CD4-positive, alpha-beta T cell treated with Interleukin-6 for 4 hours (primary cell): ENCODE data around the gene RNASE7.
A peak's percentile ranks its signal among the peaks of the same experiment; 100 is the strongest.

Experiments
- DNase-seq: peaks from one replicate; pipeline ENCODE4 v3.0.0-alpha.2; 2020; ENCODE audit warnings: mixed read lengths

RNASE7 gene

DNA sequence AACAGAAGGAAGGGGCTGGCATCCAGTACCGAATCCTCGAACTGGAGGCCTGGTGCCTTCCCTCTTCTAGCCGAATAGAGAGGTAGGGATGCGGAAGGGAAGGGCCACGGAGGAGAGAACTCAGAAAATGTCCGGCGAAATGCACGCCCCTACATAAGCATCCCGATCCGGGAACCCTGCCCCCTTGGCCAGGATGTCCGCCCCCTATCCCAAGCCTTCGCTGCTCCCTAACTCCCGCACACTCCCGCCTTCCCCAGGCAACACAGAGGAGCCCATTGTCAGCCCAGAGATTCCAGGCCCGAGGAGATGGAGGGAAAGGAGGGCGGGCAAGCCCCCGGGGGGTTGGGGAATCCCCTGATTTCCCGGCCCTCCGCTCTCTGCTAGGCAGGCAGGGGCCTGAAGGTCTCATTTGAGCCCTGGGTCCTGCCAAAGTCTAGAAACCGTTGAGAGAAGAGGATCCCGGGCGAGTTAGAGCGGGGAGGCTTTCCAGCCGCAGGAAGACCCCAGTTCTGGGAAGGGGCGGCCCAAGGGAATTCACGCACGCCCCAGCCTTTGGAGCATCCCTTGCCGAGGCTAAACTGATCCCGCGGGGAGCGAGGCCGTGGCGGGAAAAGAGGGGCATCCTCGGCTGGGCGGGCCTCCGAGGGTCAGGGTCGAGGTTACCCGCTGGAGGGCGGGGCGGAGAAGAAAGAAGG is 27.4 kb downstream of the RNASE7 start:
- DNase-seq: no peak

GRCh38 chr14:21070083-21070609 is 28.0 kb downstream of the RNASE7 start, which contains the start of gene ARHGEF40:
Gene ARHGEF40 (plus strand): TSS chr14:21070304. CDS start chr14:21070397, 93 bp downstream.
- peak; percentile 35 for DNase-seq

DNA sequence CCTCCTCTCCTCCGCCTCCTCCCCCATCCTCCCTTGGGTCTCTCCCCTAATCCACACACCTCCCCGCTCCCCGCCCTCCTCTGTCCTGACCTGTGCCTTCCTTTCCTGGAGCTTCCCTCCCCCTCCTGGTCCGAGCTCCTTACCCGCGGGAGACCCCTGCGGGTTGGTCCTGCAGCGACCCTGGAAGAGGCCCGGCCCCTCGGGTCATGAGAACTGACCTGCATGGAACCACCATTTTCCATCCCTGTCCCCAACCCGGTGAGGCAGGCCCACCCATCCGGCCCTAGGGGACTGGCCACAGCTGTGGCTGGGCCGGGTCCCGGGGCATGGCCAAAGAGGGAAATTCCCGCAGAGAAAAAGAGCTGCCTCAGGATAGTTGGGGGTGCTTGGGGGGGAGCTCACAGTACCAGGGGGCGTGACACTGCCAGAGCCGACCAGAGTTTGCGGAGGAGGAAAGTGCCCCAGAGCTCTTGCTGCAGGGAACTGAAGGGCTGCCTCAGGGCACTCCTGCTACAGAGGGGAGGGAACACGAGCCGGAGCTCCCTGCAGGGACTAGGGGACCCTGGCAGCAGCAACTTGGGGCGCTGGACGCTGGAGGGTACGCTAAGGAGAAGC is 28.6 kb downstream of the RNASE7 start:
- peak; percentile 5 for DNase-seq

DNA sequence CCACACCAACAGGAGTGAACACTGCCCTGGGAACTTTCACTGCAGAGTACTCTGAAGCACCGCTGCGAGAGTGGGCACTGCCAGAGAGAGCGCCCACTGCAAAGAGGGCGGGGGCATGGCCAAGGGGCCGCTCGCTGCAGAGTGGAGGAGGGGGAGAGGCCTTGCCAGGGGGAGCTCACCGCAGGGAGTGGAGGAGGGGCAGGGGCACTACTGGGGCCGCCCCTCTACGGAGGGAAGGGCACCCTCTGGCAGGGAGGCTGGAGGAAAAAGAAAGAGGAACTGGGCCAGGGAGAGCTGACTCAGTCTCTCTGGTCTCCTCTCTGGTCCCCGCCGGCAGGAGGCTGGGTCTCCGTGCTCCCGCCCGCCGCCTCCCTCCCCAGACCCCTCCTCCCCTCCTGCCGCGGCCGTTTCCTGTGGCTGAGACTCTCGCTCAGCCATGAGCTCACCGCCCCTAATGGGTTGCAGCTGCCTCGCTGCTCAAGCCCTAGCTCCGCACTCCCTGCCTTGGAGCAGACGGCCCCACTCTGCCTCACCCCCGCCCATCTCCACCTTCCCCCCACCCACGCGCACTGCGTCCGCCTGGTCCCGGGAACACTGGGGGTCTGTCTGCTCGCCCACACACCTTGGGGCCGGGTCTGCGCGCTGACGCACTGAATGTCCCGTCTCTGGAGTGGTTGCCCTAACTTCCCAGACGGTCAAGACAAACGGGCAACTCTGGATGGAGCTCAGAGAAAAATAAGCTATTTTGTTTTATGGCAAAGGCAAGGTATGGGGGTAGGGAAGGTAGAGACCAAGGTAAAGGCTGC is 29.3 kb downstream of the RNASE7 start:
- DNase-seq: peak; percentile 69

DNA sequence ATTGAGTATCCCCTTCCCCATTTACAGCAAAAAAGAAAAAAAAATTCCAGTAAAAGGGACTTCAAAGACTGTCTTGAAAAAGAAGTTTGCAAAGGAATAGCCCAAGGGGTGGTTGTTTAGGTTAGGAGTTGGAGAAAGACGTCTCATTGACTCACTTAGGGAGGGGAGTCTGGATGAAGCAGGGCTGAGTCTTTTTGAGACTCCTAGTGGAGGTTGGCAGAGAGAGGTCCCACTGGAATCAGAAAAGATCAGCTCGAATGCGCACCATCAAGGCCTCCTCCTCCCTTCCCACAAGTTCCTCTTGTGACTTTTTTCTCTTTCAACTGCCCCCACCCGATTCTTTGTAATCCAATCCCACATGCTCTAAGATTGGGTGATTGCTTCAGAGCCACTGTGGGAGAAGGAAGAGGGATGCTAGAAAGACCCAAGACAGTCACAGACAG is 29.9 kb downstream of the RNASE7 start:
- no peak for DNase-seq

DNA sequence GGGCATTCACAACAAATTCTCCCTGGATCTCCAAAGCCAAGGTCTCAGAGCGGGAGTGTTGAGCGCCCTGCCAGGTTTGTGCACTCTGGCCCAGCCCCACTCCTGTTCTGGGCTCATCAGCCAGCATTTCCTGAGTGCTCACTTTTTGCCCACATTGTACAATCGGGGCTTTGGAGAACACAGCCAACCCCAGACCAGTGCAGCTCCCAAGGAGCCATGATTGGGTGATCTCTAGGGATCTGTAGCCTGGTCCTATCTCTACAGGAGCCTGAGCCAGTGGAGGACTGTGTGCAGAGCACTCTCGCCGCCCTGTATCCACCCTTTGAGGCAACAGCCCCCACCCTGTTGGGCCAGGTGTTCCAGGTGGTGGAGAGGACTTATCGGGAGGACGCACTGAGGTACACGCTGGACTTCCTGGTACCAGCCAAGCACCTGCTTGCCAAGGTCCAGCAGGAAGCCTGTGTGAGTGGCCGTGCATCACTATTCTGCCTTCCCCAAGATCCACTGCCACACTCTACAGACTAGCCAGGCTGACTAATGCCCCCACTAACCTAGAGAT is 30.7 kb downstream of the RNASE7 start:
- DNase-seq: no peak

DNA sequence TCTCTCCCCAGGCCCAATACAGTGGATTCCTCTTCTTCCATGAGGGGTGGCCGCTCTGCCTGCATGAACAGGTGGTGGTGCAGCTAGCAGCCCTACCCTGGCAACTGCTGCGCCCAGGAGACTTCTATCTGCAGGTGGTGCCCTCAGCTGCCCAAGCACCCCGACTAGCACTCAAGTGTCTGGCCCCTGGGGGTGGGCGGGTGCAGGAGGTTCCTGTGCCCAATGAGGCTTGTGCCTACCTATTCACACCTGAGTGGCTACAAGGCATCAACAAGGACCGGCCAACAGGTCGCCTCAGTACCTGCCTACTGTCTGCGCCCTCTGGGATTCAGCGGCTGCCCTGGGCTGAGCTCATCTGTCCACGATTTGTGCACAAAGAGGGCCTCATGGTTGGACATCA is 31.8 kb downstream of the RNASE7 start:
- DNase-seq: no peak

GRCh38 chr14:21074398-21075272 is 32.5 kb downstream of the RNASE7 start:
- DNase-seq: no peak

DNA sequence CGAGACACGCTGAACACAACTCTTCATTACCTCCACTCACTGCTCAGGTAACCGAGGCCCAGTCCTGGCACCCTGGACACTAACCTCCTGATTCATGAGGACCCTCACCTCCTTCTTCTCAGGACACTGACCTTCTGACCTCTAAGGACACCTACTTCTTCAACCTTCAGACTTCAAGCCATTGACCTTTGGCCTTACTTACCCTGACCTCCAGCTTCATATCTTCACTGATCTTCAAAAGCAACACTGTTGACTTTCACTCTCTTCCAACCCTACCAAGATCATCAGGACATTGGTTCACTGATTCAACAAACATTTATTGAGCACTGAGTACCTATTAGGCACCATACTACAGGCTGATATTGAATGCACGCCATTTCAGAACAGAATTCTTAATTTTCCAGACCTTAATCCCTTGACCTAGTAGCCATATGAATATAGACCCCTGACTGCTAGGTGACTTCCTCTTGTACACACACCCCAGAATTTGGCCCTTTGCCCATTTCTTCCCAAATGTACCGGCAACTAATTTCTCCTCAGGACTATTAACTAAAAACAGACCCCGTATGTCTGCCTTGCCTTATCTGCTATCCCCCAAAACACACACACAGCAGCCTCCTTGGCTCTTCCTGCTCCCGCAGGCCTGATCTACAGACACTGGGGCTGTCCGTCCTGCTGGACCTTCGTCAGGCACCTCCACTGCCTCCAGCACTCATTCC is 33.7 kb downstream of the RNASE7 start:
- DNase-seq: no peak

- no peak for DNase-seq
Measured at GRCh38 chr14:21077672-21078071, 35.5 kb downstream of the RNASE7 start.

GRCh38 chr14:21078287-21078686 is 36.1 kb downstream of the RNASE7 start:
- no peak for DNase-seq

GRCh38 chr14:21078726-21079125 is 36.6 kb downstream of the RNASE7 start:
- no peak for DNase-seq

DNA sequence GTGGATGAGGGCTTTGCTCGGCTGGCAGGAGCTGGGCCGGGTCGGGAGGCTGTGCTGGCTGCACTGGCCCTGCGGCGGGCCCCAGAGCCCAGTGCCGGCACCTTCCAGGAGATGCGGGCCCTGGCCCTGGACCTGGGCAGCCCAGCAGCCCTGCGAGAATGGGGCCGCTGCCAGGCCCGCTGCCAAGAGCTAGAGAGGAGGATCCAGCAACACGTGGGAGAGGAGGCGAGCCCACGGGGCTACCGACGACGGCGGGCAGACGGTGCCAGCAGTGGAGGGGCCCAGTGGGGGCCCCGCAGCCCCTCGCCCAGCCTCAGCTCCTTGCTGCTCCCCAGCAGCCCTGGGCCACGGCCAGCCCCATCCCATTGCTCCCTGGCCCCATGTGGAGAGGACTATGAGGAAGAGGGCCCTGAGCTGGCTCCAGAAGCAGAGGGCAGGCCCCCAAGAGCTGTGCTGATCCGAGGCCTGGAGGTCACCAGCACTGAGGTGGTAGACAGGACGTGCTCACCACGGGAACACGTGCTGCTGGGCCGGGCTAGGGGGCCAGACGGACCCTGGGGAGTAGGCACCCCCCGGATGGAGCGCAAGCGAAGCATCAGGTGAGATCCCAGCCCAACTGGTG is 39.5 kb downstream of the RNASE7 start:
- no peak for DNase-seq

GRCh38 chr14:21083565-21084325 is 41.6 kb downstream of the RNASE7 start:
- no peak for DNase-seq

DNA sequence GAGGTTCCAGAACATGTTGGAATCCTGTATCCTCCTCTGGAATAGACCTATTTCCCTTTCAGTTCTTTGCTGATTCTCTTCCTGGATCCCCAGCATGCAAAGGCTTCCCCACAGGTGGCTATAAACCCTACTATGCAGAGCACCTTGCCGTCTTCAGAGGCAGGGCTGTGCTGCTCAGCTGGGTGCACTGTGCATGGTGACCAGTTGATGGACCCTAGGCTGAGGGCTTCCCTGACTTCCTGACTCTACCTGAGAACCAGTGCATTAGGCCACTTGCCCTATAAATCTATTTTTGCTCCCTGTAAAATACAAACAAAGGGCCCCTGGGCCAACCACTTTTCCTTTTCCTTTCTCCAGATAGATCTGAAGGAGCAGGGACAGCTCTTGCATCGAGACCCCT is 42.2 kb downstream of the RNASE7 start:
- DNase-seq: no peak

DNA sequence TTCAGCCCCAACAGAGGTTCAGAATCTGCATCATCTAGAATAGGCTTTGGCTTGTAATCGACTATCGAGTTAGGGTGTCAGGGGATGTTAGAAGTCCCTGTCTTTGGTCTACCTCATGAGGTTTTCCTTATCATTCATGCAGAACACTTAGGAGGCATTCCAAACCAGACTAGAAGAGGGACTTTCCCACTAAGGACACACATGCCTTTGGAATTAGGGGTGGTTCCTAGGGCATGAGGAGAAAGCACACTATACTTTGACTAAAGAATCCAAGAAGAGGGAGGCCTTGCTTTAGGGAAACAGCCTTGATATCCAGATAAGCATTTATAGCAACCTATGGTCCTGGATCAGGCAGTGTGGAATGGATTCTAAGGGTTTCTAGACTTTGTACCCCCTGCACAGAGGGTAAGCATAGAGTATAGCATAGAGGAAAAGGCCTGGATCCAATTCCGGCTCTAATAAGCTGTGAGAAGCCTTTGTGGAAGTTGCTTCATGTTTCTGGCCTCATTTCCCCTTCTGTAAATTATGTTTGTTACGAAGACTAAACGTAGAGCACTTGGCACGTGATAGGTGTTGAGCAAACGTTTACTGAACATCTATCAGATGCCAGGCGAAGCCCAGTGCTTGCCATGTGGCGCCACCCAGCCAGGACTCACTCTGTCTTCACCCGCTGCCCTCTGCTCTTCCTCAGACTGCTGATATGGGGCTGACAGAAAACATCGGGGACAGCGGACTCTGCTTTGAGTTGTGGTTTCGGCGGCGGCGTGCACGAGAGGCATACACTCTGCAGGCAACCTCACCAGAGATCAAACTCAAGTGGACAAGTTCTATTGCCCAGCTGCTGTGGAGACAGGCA is 43.1 kb downstream of the RNASE7 start:
- DNase-seq: no peak

DNA sequence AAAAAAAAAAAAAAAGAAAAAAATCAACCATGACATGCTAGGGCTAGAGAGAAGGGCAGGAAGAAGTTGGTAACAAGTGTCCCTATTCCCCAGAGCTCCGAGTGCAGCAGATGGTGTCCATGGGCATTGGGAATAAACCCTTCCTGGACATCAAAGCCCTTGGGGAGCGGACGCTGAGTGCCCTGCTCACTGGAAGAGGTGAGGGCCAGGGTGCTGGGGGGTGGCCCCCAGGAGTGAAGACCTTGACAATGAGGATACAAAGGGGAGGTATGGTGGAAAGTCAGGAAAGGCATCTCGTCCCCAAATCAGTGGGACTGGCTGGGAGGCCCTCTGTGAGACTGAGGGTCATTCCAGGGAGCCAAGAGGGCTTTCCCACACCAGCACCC is 44.7 kb downstream of the RNASE7 start:
- no peak for DNase-seq

GRCh38 chr14:21087294-21088091 is 45.3 kb downstream of the RNASE7 start:
- peak; percentile 63 for DNase-seq
